ENCODE data around the gene SLC5A10.

Gene SLC5A10

DNA sequence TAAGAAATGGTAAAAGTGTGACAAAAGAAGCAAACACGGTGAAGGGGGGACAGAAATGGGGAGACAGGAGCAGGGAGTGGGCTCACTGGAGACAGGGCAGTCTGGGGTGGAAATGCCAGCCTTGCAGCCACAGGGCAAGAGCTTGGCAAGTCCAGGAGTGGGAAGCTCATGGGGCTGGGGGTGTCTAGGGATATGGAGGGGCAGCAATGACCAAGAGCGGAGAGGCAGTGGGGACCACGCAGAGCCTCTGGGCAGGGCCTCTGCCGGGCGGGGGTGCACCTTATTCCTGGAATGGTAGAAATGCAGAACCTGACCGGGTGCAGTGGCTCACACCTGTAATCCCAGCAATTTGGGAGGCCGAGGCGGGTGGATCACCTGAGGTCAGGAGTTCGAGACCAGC, 12.6 kb downstream of the SLC5A10 start:
- DNase-seq (ENCODE audit: low spot score), result no peak

DNA sequence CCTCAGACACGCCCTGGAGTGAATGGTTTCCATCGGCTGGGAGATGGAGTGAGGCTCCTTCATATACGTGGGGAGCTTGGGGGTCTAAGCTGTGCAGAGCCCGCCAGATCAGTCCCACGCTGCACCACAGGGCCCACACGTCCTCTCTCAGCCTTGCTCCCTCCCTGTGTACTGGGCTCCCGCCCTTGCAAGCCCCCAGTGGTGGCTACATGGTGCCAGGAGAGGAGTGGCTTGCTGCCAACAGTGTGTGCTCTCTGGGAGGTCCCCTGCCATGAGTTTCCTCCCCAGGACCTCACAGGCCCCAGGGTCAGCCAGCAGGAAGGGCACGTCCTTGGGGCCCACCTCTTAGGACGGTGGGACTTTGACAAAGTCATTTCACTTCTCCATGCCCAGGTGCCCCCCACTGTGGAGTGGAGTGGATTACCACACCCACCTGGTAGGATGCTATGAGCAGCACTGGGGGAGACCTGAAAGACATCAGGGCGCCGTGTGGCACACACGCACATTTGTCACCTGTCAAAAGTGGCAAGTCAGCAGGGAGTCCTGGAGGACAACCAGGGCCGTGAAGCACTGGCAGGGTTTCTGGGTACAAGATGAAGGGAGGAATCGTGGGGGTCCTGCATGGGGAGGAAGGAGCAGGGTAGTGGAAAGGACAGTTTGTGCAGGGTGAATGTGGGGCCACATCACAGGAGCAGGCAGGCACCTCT, 13.7 kb downstream of the SLC5A10 start:
- DNase-seq (ENCODE audit: low spot score), result no peak

- no peak for DNase-seq (ENCODE audit: low spot score)
Measured at GRCh38 chr17:18966831-18967624, 15.1 kb downstream of the SLC5A10 start.

- no peak for DNase-seq (ENCODE audit: low spot score)
Measured at GRCh38 chr17:18967916-18968315, 16.0 kb downstream of the SLC5A10 start.

DNA sequence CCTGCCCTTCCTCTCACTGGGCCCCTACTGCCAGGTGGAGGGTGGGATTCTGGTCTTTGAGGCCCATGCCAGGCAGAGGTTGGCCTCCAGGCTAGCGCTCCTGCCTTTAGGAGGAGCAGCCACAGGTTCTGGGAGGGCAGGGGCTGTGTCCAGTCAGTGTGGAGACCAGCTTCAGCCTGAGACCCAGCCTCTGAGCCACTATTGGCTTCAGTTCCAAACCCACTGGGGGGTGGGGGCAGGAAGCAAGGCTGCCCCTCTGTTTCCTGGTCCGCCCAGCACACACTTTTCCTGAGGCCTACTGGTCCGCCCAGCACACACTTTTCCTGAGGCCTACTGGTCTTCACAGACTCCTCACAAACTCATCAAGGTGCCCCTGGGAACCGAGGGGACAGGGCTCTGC, 16.4 kb downstream of the SLC5A10 start:
- no peak for DNase-seq (ENCODE audit: low spot score)

GRCh38 chr17:18968945-18969887, 17.3 kb downstream of the SLC5A10 start:
- no peak for DNase-seq (ENCODE audit: low spot score)

GRCh38 chr17:18970582-18971480, 18.9 kb downstream of the SLC5A10 start:
- DNase-seq (ENCODE audit: low spot score), result no peak

- no peak for DNase-seq (ENCODE audit: low spot score)
Measured at GRCh38 chr17:18971801-18972200, 19.8 kb downstream of the SLC5A10 start.

- DNase-seq (ENCODE audit: low spot score), result no peak
Measured at GRCh38 chr17:18974407-18975149, 22.6 kb downstream of the SLC5A10 start.

DNA sequence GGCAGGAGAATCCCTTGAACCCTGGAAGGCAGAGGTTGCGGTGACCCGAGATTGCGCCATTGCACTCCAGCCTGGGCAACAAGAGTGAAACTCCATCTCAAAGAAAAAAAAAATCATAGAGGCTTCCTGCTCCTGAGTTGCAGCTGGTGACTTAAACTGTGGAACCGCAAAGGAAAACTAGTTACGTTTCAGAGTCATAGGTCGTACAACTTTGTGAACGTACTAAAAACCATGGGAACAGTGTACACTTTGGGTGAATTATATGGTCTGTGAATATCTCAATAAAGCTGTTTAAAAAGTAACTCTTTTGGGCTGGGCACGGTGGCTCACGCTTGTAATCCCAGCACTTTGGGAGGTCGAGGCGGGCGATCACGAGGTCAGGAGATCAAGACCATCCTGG, 23.6 kb downstream of the SLC5A10 start:
- DNase-seq (ENCODE audit: low spot score), result no peak

DNA sequence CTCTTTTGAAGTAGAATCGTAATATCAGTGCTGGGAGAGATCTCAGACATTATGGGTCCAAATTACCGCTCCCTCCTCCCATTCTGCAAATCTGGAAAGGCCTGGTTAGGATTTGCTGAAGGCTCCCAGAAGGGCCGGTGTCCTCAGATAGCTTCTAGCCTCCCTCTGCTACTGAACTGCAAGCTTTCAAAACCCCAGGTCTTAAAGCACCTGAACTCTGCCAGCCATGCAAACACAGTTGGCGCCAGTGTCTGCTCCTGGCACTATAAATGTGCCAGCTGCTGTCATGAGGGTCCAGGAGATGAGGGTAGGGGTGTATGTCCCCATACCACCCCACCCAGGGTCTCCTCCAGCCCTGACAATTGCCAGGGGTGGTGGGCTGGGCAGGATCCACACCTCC, 24.2 kb downstream of the SLC5A10 start:
- DNase-seq (ENCODE audit: low spot score), result no peak

GRCh38 chr17:18977021-18977420, 25.1 kb downstream of the SLC5A10 start:
- DNase-seq (ENCODE audit: low spot score), result no peak

GRCh38 chr17:18977646-18978045, 25.7 kb downstream of the SLC5A10 start:
- no peak for DNase-seq (ENCODE audit: low spot score)

DNA sequence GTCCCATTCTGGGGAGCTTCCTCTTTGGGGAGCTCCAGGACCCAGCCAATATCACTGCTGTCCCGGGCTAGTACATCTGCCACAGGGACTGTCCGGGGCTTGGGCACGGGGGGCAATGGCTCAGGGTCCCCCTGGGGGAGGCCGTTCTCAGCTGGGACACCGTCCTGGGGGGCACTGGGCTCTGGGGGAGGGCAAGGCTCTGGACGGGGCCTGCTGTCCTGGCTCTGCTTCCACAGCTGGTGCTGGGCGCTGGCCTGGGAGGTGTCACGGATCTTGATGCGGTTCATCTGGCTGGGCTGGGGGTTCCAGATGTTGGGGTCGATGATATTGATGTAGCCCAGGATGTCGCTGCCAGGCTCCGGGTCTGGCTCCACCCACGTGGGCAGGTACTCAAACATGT, 26.1 kb downstream of the SLC5A10 start:
- no peak for DNase-seq (ENCODE audit: low spot score)

GRCh38 chr17:18978655-18979054, 26.7 kb downstream of the SLC5A10 start:
- no peak for DNase-seq (ENCODE audit: low spot score)

DNA sequence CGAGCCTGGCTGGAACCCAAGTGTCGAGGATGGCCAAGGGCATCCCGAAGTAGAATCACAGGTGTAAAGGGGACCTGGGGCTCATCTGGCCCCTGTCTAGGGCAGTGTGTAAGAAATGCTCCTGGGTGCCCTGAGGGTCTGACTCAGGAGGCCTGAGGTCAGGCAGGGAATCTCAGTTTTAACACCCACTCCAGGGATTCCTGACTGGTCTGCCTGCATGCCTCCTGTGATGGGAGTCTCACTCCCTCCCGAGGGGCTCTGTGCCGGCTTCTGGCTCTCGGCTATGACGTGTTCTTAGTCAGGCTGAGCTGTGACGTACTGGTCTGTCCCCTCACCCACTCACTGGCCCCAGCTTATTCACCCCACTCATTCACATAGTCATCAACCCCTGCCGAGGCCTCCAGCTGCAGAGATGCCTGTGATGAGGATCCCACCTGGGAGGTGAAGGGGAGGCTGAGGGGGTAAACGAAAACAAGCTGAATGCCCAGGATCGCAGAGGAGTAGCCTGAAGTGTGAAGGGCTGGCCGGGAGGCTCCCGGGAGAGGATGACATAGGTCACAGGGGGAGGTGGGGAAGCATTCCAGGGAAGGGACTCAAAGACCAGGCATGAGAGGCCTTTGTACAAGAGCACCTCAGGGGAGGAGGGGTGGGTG, 28.8 kb downstream of the SLC5A10 start:
- DNase-seq (ENCODE audit: low spot score), result peak; percentile 36

- no peak for DNase-seq (ENCODE audit: low spot score)
Measured at GRCh38 chr17:18981335-18981641, 29.3 kb downstream of the SLC5A10 start.

GRCh38 chr17:18981642-18982424, 29.9 kb downstream of the SLC5A10 start:
- DNase-seq (ENCODE audit: low spot score), result peak; percentile 64

DNA sequence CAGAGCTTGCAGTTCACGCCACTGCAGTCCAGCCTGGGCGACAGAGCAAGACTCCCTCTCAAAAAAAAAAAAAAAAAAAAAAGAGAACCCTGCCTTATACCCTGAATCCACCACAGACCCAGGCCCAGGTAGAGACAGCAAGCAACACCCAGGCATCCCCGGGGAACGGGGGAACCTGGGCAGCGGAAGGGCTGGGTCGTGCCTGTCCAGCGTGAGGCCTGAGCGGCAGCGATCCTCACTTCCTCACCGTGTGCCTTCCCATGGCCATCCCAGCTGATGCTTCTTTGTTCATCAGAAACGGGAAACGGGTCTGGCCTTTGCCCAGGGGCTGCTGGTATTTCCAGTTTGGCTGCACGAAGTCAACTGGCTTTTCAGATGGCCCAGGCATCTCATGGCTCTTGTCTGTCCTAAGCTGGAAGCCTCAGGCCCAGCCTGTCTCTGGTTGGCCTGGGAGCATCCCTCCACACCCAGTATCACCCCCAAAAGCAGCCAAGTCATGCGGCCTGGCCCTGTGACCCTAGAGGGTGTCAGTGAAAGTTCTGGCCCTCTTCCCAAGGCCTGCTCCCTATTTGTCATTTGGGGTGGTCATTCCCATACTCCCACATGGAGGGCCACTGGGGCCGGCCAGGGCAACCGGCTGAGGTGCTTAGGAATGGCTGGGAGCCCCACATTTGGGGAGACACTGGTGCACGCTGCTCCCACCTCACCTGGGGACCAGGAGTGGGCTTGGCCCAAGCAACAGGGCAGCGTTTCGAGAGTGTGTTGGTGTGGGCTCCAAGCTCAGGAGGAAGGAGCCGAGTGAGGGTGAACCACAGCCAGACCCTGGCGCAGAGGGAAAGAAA, 32.5 kb downstream of the SLC5A10 start:
- DNase-seq (ENCODE audit: low spot score), result no peak
